Sigmoid colon (tissue), 7 donors: ENCODE measurements around the gene SLC26A9. TPM values are rescaled to one million over a fixed set of nuclear protein-coding genes. Genes with fewer than 3 reads are reported as not detected.

ENCODE experiments used
- DNase-seq: peaks from one replicate; pipeline ENCODE4 v3.0.0-alpha.2; 2019
- H3K27ac ChIP-seq, 4 donors: fragments of 200-600 bp; sonication (generic); one replicate each; pipeline ENCODE4 v1.5.1; 2016 to 2019; ENCODE audit warnings: mild to moderate bottlenecking in 1 of 4
- H3K27me3 ChIP-seq, 3 donors: fragments of 200-600 bp; sonication (generic); one replicate each; pipeline ENCODE4 v1.5.1; 2019; ENCODE audit warnings: mild to moderate bottlenecking in 1 of 3
- H3K36me3 ChIP-seq, 4 donors: fragments of 200-600 bp; sonication (generic); one replicate each; pipeline ENCODE4 v1.5.1; 2016 to 2019
- H3K4me1 ChIP-seq, 4 donors: fragments of 200-600 bp; sonication (generic); one replicate each; pipeline ENCODE4 v1.5.1; 2017 to 2019
- H3K4me3 ChIP-seq, 4 donors: fragments of 200-600 bp; sonication (generic); one replicate each; pipeline ENCODE4 v1.5.1; 2017 to 2019; ENCODE audit warnings: mild to moderate bottlenecking in 2 of 4, moderate library complexity in 1 of 4
- H3K9me3 ChIP-seq, 4 donors: fragments of 200-600 bp in 3 of 4; sonication (generic) in 3 of 4; one replicate each; pipeline versions ENCODE4 v1.5.1 to v1.6.1; 2013 to 2019
- EP300 ChIP-seq, 4 donors: sonication (generic); formaldehyde crosslinking; IDR thresholded peaks; one replicate each; pipeline ENCODE4 v1.6.1; 2017; ENCODE audit warnings: antibody characterized with exemption in 4 of 4
- POLR2A ChIP-seq, 2 donors: fragments of 450-650 bp; IDR thresholded peaks; one replicate each; pipeline ENCODE4 v1.6.1; 2016; ENCODE audit warnings: antibody characterized with exemption in 2 of 2, mild to moderate bottlenecking in 2 of 2, moderate library complexity in 2 of 2
- POLR2AphosphoS5 ChIP-seq, 4 donors: sonication (generic); formaldehyde crosslinking; IDR thresholded peaks; one replicate each; pipeline ENCODE4 v1.6.1; 2017; ENCODE audit warnings: antibody characterized with exemption in 4 of 4
- WGBS, 2 donors: extraction: QIAGEN DNeasy Blood & Tissue Kit; methylation state at CpG; one replicate each; pipeline ENCODE4 v1.1.7; 2013; 5-methylcytosine and 5-hydroxymethylcytosine counted together
- intact Hi-C: fragments of 100-400 bp; cut with DNase I; formaldehyde crosslinking; loops from one replicate; pipeline ENCODE4 v1.15.1; 2023
- polyA plus RNA-seq, 3 donors: library from polyadenylated mRNA; stranded (reverse); fragments of 200-250 nt; gene quantifications; one replicate each; pipeline ENCODE4 v1.2.3, GENCODE V29; 2013
- total RNA-seq, 4 donors: library from RNA; depleted of rRNA; stranded (reverse); fragments of >200 nt; gene quantifications; one replicate each; pipeline ENCODE4 v1.1.0, GENCODE V29; 2016
- TF ChIP-seq, protein P1 (sequence below), 4 experiments: fragments of 450-650 bp in 3 of 4; fragments of 200-600 bp in 1 of 4; IDR thresholded peaks; one replicate each; pipeline ENCODE4 v1.5.1; 2016 to 2019; ENCODE audit warnings: antibody characterized with exemption in 4 of 4, mild to moderate bottlenecking in 3 of 4, moderate library complexity in 2 of 4
- donor health status: healthy with polysubstance abuse.
- donor health status: Bipolar disorder and iron deficiency.
- donor health status: healthy.

SLC26A9 gene
- total and polyA plus RNA-seq, 7 donors: 0.60 TPM; not detected in 6

GRCh38 chr1:205989786-205990185 lies 46.5 kb upstream of the SLC26A9 start:
- no peak for DNase-seq
- WGBS, 2 donors: 64 to 78% methylated on average over 5 of the region's 5 CpGs
- Histone ChIP-seq H3K36me3 (peaks cover 0 to 15% (median 0%) of the 10 kb centered on the region in 4 donors), H3K4me3 (no peak overlapping the region), H3K4me1 (no peaks in the 10 kb centered on the region), H3K27me3 (no peaks in the 10 kb centered on the region), H3K27ac (no peak overlapping the region), H3K9me3 (no peaks in the 10 kb centered on the region)
- TF ChIP-seq, protein P1, sequence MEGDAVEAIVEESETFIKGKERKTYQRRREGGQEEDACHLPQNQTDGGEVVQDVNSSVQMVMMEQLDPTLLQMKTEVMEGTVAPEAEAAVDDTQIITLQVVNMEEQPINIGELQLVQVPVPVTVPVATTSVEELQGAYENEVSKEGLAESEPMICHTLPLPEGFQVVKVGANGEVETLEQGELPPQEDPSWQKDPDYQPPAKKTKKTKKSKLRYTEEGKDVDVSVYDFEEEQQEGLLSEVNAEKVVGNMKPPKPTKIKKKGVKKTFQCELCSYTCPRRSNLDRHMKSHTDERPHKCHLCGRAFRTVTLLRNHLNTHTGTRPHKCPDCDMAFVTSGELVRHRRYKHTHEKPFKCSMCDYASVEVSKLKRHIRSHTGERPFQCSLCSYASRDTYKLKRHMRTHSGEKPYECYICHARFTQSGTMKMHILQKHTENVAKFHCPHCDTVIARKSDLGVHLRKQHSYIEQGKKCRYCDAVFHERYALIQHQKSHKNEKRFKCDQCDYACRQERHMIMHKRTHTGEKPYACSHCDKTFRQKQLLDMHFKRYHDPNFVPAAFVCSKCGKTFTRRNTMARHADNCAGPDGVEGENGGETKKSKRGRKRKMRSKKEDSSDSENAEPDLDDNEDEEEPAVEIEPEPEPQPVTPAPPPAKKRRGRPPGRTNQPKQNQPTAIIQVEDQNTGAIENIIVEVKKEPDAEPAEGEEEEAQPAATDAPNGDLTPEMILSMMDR (IDR thresholded peaks at IDR 0.05): no peak
- TF ChIP-seq POLR2A (IDR thresholded peaks at IDR 0.05) (no peak), POLR2AphosphoS5 (IDR thresholded peaks at IDR 0.05) (no peak), EP300 (IDR thresholded peaks at IDR 0.05) (no peak)
- intact Hi-C loops: no loop called here

DNA sequence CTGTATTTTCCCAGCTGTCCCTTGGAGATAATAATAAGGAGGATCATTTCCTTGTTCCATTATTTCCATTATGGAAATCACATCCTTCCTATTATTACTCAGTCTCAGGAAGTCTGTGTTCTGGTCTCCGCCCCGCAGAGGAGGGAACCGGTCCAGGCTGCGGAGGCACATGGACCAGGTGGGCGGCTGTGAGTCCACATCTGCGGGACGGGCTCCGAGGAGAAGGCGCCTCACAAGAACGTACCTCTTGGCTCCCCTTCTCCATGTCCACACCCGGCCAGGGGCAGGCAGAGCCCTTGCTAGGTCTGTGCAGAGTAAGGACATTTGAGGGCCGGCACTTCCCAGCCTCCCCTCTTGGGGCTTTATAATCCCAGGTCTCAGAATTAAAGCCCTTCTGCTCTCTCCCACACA lies 45.3 kb upstream of the SLC26A9 start:
- intact Hi-C loops: no loop called here
- WGBS, 2 donors: 82 to 85% methylated on average over 12 of the region's 12 CpGs
- H3K27me3 ChIP-seq: no peaks in the 10 kb centered on the region
- peaks cover 0 to 15% (median 0%) of the 10 kb centered on the region in 4 donors for H3K36me3 ChIP-seq
- H3K27ac ChIP-seq: no peak overlapping the region
- no peak for DNase-seq
- H3K4me3 ChIP-seq: no peak overlapping the region
- TF ChIP-seq POLR2AphosphoS5 (IDR thresholded peaks at IDR 0.05) (no peak), EP300 (IDR thresholded peaks at IDR 0.05) (no peak), POLR2A (IDR thresholded peaks at IDR 0.05) (no peak)
- TF ChIP-seq, protein P1 (IDR thresholded peaks at IDR 0.05): no peak
- no peaks in the 10 kb centered on the region for H3K4me1 ChIP-seq
- H3K9me3 ChIP-seq: no peaks in the 10 kb centered on the region

GRCh38 chr1:205986861-205987260 lies 43.6 kb upstream of the SLC26A9 start:
- 69 to 73% methylated on average over 2 of the region's 2 CpGs for WGBS, 2 donors
- intact Hi-C loops: no loop called here
- no peak overlapping the region for H3K4me3 ChIP-seq
- H3K27ac ChIP-seq: no peak overlapping the region
- TF ChIP-seq POLR2AphosphoS5 (IDR thresholded peaks at IDR 0.05) (no peak), EP300 (IDR thresholded peaks at IDR 0.05) (no peak), POLR2A (IDR thresholded peaks at IDR 0.05) (no peak)
- TF ChIP-seq, protein P1 (IDR thresholded peaks at IDR 0.05): no peak
- H3K4me1 ChIP-seq: no peaks in the 10 kb centered on the region
- H3K9me3 ChIP-seq: no peaks in the 10 kb centered on the region
- no peak for DNase-seq
- peaks cover 0 to 11% (median 0%) of the 10 kb centered on the region in 4 donors for H3K36me3 ChIP-seq
- H3K27me3 ChIP-seq: no peaks in the 10 kb centered on the region

GRCh38 chr1:205986292-205986691 lies 43.0 kb upstream of the SLC26A9 start:
- no peak overlapping the region for H3K27ac ChIP-seq
- TF ChIP-seq, protein P1 (IDR thresholded peaks at IDR 0.05): no peak
- TF ChIP-seq POLR2A (IDR thresholded peaks at IDR 0.05) (no peak), EP300 (IDR thresholded peaks at IDR 0.05) (no peak), POLR2AphosphoS5 (IDR thresholded peaks at IDR 0.05) (no peak)

More at GRCh38 chr1:205986292-205986691, 43.0 kb upstream of the SLC26A9 start:
- no peak for DNase-seq
- no peaks in the 10 kb centered on the region for H3K9me3 ChIP-seq
- 71 to 78% methylated on average over 3 of the region's 3 CpGs for WGBS, 2 donors
- intact Hi-C loops: no loop called here
- H3K4me3 ChIP-seq: no peak overlapping the region
- peaks cover 0 to 5% (median 0%) of the 10 kb centered on the region in 4 donors for H3K36me3 ChIP-seq
- H3K4me1 ChIP-seq: no peaks in the 10 kb centered on the region
- no peaks in the 10 kb centered on the region for H3K27me3 ChIP-seq
